NCI-H2196 treated with DMSO at 0.1 percent for 48 hours (cell line): Measurements from ENCODE around the gene GID4.

Experiments used
- DNase-seq: peaks from one replicate; lab custom pipeline; 2025; ENCODE audit not compliant: unreplicated experiment; lab: John Stamatoyannopoulos, UW

Gene GID4

DNA sequence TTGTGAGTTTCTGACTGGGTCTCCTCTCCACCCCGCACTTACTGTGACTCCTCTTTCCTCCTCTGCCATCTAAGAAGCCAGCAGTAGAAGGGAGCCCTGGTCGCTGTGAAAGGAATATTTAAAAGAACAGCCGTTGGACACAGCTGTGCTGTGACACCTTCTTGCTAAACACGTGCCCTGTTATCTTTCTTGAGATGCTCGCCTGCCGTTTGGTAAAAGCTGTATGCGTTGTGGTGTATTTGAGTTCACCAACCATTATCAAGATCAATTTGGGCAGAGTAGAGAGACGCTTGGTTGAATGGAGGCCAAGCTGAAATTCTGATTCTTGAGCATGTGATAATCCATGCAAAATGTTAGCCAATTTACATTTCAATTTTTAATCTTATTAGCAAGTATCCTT is 3.8 kb downstream of the GID4 start:
- no peak for DNase-seq

DNA sequence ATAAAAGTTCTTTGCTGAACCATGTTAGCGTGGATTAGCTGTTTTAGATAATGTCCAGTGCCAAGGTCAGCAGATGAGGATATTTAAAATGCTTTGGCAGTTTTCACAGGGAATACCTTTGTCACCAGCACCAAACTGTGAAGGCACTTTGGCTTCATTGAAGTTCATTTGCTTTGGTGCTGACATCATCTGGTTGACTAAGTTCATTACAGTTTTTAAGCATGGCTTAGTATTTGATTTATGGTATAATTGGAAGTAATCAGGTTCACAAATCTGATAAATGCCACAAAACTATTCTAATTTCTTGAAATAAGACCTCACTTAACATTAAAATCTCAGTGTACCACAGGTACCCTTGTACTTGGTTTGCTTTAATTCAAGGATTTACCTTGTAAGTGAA is 4.3 kb downstream of the GID4 start:
- no peak for DNase-seq

DNA sequence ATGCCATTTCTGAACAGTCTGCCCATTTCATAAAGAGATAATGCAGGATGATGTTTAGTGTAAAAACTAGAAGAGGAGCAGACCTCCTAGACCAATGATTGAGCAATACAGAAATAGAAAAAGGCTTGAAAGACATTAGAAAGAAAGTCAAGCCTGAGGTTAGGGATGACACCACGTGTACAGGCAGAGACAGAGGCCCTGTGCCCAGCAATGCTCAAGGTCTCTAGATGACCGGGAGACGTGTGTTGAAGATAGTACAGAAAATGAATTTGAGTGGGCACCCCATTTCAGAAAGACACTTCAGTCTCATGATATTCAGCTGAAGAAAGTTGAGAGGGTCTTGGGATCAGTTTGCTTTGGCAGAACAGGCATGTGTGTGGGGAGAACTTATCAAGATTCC is 5.4 kb downstream of the GID4 start:
- no peak for DNase-seq

GRCh38 chr17:18045691-18046350 is 6.6 kb downstream of the GID4 start:
- DNase-seq: no peak

GRCh38 chr17:18055597-18055996 is 16.4 kb downstream of the GID4 start:
- DNase-seq: no peak

- DNase-seq: no peak
Observed at GRCh38 chr17:18056214-18056613, 17.0 kb downstream of the GID4 start.

DNA sequence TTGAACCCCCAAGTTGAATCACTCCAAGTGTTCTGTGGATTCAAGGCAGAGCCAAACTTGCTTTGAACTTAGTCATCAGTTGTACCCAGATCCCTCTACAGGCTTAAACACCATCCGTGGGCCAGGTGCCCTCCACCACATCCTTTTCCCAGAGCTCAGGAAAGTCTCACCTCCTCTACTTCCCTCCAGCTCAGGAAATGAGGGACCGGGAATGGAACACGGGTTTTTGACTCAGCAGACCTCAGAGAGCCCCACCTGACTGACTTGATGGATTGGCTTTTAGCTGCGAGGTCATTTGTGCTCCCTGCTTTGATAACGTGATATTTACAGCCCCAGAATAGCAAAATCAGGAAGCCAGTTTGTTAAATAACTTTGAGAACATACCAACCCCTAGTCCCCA is 20.1 kb downstream of the GID4 start:
- DNase-seq: no peak

- no peak for DNase-seq
Observed at GRCh38 chr17:18064053-18064452, 24.8 kb downstream of the GID4 start.

- DNase-seq: no peak
Observed at GRCh38 chr17:18065546-18065945, 26.3 kb downstream of the GID4 start.

DNA sequence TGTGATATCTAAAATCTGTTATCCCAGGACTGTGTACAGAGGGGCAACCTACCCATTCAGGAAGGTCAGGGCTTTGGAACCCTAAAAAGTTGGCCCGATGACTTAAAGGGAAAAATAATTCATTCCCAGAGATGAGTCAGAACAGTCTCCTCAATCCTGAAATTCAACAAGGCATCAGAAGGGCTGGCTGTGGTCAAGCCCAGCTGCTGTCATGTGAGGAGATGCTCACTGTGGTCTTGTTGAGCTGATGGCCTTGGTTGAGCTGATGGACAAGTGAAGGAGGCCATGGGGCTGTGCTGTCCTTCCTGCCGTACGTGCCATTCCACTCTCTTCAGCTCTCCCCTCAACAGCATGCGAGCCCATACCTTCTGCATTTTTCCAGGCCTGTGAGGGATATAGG is 27.7 kb downstream of the GID4 start:
- no peak for DNase-seq

DNA sequence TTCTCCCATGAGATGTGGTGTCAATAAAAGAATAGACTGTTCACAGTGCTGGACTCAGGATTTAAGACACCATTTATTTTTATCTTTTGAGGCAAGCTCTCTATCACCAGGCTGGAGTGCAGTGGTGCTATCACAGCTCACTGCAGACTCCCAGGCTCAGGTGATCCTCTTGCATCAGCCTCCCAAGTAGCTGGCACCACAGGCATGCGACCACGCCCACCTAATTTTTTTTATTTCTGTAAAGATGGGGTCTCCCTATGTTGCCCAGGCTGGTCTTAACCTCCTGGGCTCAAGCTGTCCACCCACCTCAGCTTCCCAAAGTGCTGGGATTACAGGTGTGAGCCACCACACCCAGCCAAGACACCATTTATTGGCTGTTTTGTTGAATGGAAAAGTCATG is 29.9 kb downstream of the GID4 start:
- DNase-seq: no peak

DNA sequence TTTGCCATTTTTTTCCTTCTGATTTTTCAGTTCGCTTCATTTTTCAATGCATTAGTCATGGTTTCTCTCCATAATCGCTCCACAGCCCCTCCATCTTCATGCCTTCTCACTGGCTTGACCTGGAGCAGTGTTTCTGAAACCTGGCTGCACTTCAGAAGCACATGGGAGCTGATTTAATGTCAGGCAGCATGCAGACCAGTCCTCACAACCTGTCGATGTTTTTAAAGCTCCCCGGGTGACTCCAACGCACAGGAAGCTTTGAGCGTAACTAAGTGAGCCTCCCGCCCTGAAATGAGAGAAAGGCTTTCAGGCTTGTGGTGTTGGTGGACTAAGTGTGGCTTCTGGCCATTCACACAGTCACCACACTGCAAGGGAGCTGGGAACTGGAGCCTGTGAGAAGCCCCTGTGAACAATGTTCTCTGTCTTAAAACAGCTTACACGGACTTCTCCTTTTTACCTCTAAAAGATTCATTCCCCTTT is 31.7 kb downstream of the GID4 start:
- DNase-seq: no peak

DNA sequence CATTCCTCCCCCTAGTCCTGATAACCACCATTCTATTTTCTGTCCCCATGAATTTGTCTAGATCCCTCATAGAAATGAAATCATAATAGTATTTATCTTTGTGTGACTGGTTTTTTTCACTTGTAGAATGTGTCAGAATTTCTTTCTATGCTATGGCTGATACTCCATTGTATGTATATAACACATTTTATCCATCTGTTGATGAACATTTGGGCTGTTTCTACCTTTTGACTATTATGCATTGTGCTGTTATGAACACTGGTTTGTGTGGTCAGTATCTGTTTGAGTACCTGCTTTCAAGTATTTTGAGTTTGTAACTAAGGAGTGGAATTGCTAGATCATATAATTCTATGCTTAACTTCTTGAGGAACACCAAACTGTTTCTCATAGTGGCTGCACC is 32.5 kb downstream of the GID4 start:
- no peak for DNase-seq

DNA sequence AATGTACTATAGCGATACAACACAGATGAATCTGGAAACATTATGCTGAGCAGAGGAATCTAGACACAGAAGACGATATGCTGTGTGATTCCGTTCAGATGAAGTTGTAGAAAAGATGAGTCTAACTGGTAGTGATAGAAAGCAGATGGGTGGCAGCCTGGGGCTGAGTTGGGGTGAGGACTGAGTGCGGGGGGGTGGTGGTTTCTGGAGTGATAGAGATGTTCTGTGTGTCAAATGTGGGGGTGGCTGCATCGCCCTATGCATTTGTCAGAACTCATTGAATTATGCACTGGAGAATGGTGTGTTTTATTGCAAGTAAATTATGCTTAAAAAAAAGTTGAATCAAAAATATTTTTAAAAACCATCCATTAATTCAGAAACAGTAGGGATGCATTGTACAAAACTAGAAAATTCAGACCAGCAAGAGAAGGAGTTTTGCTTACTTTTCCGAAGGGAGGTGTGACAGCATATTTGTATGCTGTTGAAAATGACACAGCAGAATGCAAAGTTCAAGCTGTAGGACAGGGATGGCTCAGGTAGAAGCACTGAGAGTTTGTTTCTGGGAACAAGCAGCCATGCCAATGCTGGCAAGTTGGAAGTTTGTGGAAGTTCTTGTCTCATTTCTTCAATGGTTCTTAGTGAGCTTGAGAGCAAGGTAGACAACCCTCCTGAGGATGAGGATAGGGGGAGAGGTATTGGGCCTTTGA is 35.5 kb downstream of the GID4 start:
- DNase-seq: no peak

GRCh38 chr17:18076936-18077335 is 37.7 kb downstream of the GID4 start:
- DNase-seq: no peak

GRCh38 chr17:18079543-18079942 is 40.3 kb downstream of the GID4 start:
- no peak for DNase-seq

- DNase-seq: no peak
Observed at GRCh38 chr17:18084256-18084655, 45.0 kb downstream of the GID4 start.

DNA sequence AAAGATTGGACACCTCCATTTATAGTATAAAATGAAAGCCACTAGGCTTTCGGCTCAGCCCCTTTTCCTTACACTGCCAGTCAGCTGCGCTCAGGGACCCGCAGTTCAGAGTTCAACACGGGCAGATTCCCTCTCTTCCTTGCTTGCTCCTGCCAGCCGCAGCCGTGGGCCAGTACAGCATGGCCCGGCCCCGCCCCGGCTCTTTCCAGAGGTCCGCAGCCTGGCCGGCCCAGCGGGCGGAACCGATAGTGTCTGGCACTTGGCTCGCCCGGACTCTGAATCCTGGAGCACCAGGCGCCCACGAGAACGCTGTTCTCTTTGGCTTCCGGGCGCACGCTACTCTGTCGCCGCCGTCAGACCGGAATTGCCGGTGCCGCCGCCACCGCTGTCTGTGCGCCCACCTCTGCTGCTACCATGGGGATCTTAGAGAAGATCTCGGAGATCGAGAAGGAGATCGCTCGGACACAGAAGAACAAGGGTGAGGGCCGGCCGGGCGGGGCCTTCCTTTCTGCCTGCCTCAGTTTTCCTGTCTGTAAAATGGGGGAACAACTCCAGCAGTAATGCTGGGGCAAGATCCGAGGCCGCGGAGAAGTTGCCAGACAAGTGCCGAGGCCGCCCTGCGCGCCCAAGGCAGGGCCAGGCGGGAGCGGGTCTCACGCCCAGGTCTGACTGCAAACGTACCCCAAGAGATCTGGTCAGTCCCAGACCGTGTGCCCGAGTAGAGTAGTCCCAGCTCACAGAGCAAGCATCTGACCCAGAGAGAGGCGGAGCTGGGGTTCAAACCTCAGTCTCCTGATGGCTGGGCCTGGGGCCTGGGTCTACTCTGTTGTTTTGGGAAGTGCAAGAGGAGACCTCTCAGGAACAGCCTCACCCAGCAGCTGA is 48.6 kb downstream of the GID4 start, which contains the start of gene DRG2:
Gene DRG2, plus strand, starts transcription at position 339 of the 882 bp plus-strand sequence. Its CDS starts 76 bp downstream, at position 415.
- peak; percentile 33 for DNase-seq

DNA sequence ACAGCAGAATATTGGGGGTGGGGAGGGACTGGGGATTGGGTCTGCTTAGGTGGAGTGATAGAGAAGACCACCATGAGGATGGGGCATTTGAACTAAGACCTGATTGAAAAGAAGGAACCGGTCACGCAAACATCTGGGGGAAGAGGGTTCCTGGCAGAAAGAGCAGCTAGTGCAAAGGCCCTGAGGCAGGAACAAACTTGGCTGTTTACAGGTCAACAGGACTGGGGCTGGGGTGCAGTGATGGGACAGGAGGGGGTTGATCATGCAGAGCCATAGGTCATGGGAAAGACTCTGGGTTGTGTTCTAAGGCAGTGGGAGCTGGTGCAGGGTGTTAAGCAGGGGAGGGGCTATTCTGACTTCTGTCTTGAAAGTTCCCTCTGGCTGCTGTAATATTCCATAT is 50.4 kb downstream of the GID4 start:
- DNase-seq: no peak

GRCh38 chr17:18093616-18094408 is 54.6 kb downstream of the GID4 start:
- no peak for DNase-seq

DNA sequence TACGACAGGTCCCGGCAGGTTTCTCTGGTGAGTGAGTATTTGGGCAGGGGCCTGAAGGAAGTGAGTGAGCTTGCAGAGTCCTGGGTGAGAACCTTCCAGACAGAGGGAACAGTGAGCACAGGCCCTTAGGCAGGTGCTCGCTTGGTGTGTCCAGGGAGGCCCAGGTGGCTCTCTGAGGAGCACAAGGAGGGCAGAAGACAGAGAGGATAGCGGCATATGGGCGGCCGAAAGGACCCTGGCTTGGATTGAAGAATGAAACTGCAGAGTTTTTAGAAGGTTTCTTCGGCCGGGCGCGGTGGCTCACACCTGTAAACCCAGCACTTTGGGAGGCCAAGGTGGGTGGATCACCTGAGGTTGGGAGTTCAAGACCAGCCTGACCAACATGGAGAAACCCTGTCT is 55.2 kb downstream of the GID4 start:
- no peak for DNase-seq
